DND-41 (cell line): Measurements from ENCODE around the gene TIGD7.

Experiments used
- CTCF ChIP-seq: IDR thresholded peaks from 2 replicates; pipeline ENCODE4 v1.5.1; 2012; ENCODE audit warnings: borderline replicate concordance, low read length, moderate library complexity, mild to moderate bottlenecking; ENCODE audit not compliant: poor library complexity, severe bottlenecking; ENCODE audit errors: extremely low read depth
- EZH2 ChIP-seq: IDR thresholded peaks from 3 replicates; pipeline ENCODE4 v1.6.1; 2012; ENCODE audit warnings: borderline replicate concordance, low read depth, mild to moderate bottlenecking, moderate library complexity, low read length, inconsistent platforms; ENCODE audit not compliant: severe bottlenecking

GRCh38 chr16:3321816-3322215 lies 16.6 kb upstream of the TIGD7 start:
- no peak for TF ChIP-seq CTCF
- no peak for TF ChIP-seq EZH2
